ENCODE data around the gene KIFBP.
"Not testable (repeated sequence)": the region's sequence is repeated elsewhere in the genome, so short reads cannot be mapped to it uniquely, and the experiment has no call there.

Gene KIFBP

GRCh38 chr10:68957284-68957615 is 31.4 kb upstream of the KIFBP start:
- DNase-seq (ENCODE audit: insufficient read length, low spot score) (no peak), FAIRE-seq (no peak)
- TF ChIP-seq CTCF (IDR thresholded peaks at IDR 0.05; ENCODE audit: insufficient read depth, missing control alignments): no peak

GRCh38 chr10:68957654-68958053 is 30.9 kb upstream of the KIFBP start:
- FAIRE-seq: no peak
- DNase-seq (ENCODE audit: insufficient read length, low spot score): no peak

GRCh38 chr10:68959695-68960527 is 28.7 kb upstream of the KIFBP start:
- no peak for FAIRE-seq
- no peak for TF ChIP-seq CTCF (IDR thresholded peaks at IDR 0.05; ENCODE audit: insufficient read depth, missing control alignments)

More at GRCh38 chr10:68957654-68958053, 30.9 kb upstream of the KIFBP start:
- no peak for TF ChIP-seq CTCF (IDR thresholded peaks at IDR 0.05; ENCODE audit: insufficient read depth, missing control alignments)

GRCh38 chr10:68963151-68963550 is 25.5 kb upstream of the KIFBP start:
- DNase-seq (ENCODE audit: insufficient read length, low spot score): no peak
- FAIRE-seq: no peak
- TF ChIP-seq CTCF (IDR thresholded peaks at IDR 0.05; ENCODE audit: insufficient read depth, missing control alignments): no peak

More at GRCh38 chr10:68959695-68960527, 28.7 kb upstream of the KIFBP start:
- DNase-seq (ENCODE audit: insufficient read length, low spot score): no peak

GRCh38 chr10:68973975-68974374 is 14.6 kb upstream of the KIFBP start:
- DNase-seq (ENCODE audit: insufficient read length, low spot score): no peak
- no peak for TF ChIP-seq CTCF (IDR thresholded peaks at IDR 0.05; ENCODE audit: insufficient read depth, missing control alignments)
- no peak for FAIRE-seq

- not testable (repeated sequence) for FAIRE-seq
These were observed 12.6 kb upstream of the KIFBP start for GRCh38 chr10:68975936-68976473.

GRCh38 chr10:68979738-68980137 is 8.9 kb upstream of the KIFBP start:
- DNase-seq (ENCODE audit: insufficient read length, low spot score); FAIRE-seq: not testable (repeated sequence)

More at GRCh38 chr10:68975936-68976473, 12.6 kb upstream of the KIFBP start:
- DNase-seq (ENCODE audit: insufficient read length, low spot score): not testable (repeated sequence)

GRCh38 chr10:68981074-68981473 is 7.5 kb upstream of the KIFBP start:
- TF ChIP-seq CTCF (IDR thresholded peaks at IDR 0.05; ENCODE audit: insufficient read depth, missing control alignments): no peak
- FAIRE-seq: no peak
- no peak for DNase-seq (ENCODE audit: insufficient read length, low spot score)
